Measurements from ENCODE around the gene TRIM24. TPM values are rescaled to one million over a fixed set of nuclear protein-coding genes. Genes with fewer than 3 reads are reported as not detected.
"Not testable (repeated sequence)": the region's sequence is repeated elsewhere in the genome, so short reads cannot be mapped to it uniquely, and the experiment has no call there.

Gene TRIM24
- total RNA-seq, 3 donors from 2014 or later, result 13.6 to 15.3 (median 14.1) TPM

DNA sequence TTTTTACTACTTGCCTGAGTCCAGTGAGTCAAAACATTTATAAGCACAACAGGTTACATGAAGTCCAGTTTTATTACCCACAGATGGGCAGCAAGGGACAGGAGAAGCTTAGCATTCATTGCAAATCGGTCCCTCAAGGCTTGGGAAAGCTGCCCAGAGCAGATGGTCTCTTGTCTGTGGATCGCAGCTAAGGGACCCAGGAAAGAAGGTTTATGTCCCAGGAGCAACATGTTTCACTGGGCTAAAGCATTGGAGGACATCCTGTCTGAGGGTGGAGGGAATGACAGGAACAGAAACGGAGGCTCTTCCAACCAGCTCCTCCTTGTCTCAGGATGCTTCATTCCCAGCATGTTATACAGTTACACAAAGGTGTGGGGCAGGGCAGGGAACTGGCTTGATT lies 39.3 kb downstream of the TRIM24 start:
- H3K36me3 Mint-ChIP-seq (ENCODE audit: insufficient read depth), result peaks cover 22% of the 10 kb centered on the region
- peaks cover 30% of the 10 kb centered on the region for H3K4me1 Mint-ChIP-seq (ENCODE audit: low read depth)
- H3K27me3 Mint-ChIP-seq (ENCODE audit: low read depth), result no peaks in the 10 kb centered on the region
- no peak overlapping the region for H3K4me3 Mint-ChIP-seq
- H3K9me3 Mint-ChIP-seq, result no peaks in the 10 kb centered on the region
- ATAC-seq (no peak), DNase-seq (no peak)

- H3K4me3 Mint-ChIP-seq; H3K9me3 Mint-ChIP-seq; ATAC-seq; H3K27me3 Mint-ChIP-seq (ENCODE audit: low read depth); DNase-seq: not testable (repeated sequence)
- Mint-ChIP-seq H3K4me1 (ENCODE audit: low read depth) (peaks cover 27% of the 10 kb centered on the region), H3K36me3 (ENCODE audit: insufficient read depth) (peaks cover 26% of the 10 kb centered on the region)
Observed at GRCh38 chr7:138500303-138500702, 40.2 kb downstream of the TRIM24 start.

DNA sequence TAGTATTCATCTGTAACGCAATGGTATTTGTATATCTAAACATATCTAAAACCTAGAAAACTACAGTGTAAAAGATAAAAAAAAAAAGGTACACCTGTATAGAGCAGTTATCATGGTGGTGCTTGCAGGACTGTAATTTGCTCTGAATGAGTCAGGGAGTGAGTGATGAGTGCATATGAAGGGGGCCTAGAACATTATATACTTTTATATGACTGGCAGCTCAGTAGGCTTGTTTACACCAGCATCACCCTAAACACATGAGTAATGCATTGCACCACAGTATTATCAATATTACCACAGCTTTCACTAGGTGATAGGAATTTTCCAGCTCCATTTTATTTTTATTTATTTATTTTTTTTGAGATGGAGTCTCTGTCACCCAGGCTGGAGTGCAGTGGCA lies 40.8 kb downstream of the TRIM24 start:
- H3K4me1 Mint-ChIP-seq (ENCODE audit: low read depth), result peaks cover 27% of the 10 kb centered on the region
- peaks cover 29% of the 10 kb centered on the region for H3K36me3 Mint-ChIP-seq (ENCODE audit: insufficient read depth)
- ATAC-seq (no peak), DNase-seq (no peak)
- H3K4me3 Mint-ChIP-seq, result no peak overlapping the region
- no peaks in the 10 kb centered on the region for H3K9me3 Mint-ChIP-seq
- H3K27me3 Mint-ChIP-seq (ENCODE audit: low read depth), result no peaks in the 10 kb centered on the region

DNA sequence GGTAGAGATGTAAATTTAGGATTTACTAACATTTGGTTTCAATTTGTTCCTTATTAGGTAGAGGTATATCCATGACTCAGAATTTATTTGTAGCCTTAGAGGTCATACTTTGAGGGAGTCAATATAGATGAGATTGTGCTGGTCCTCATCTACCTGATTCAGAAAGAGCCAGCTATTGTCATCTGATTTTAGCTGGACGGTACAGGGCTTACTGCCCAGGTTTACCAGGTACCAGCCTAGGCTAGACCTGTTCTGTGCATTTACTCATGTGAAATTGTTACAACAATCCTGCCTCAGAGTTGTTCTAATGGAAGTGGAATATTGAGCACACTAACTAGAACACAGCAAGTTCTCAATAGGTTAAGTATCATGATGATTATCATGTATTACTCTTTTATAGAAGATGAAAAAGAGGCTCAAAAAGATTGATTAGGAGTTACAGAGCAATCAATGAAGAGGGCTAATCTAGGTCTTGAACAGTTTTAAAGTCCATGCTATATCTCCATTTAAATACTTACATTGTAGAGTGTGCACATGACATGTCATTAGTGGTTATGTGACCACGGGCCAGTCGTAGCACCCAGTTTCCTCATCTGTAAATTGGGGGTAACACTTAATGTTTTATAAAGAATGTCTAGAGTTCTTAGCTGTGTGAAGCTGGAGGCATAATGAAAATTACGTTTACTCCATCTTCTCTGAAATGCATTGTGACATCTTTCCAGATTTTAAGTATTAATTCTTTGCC lies 42.1 kb downstream of the TRIM24 start:
- Mint-ChIP-seq H3K4me1 (ENCODE audit: low read depth) (peaks cover 29% of the 10 kb centered on the region), H3K4me3 (no peak overlapping the region), H3K36me3 (ENCODE audit: insufficient read depth) (peaks cover 35% of the 10 kb centered on the region), H3K27me3 (ENCODE audit: low read depth) (no peaks in the 10 kb centered on the region), H3K9me3 (no peaks in the 10 kb centered on the region)
- ATAC-seq (no peak), DNase-seq (no peak)

GRCh38 chr7:138505361-138505873 lies 45.4 kb downstream of the TRIM24 start:
- H3K4me3 Mint-ChIP-seq, result no peak overlapping the region
- peaks cover 34% of the 10 kb centered on the region for H3K36me3 Mint-ChIP-seq (ENCODE audit: insufficient read depth)
- peaks cover 24% of the 10 kb centered on the region for H3K4me1 Mint-ChIP-seq (ENCODE audit: low read depth)
- ATAC-seq (no peak), DNase-seq (no peak)
- no peaks in the 10 kb centered on the region for H3K9me3 Mint-ChIP-seq
- H3K27me3 Mint-ChIP-seq (ENCODE audit: low read depth), result no peaks in the 10 kb centered on the region

GRCh38 chr7:138506764-138507163 lies 46.7 kb downstream of the TRIM24 start:
- DNase-seq, result no peak
- ATAC-seq, result no peak
- H3K4me3 Mint-ChIP-seq, result no peak overlapping the region
- H3K4me1 Mint-ChIP-seq (ENCODE audit: low read depth), result peaks cover 24% of the 10 kb centered on the region
- H3K27me3 Mint-ChIP-seq (ENCODE audit: low read depth), result no peaks in the 10 kb centered on the region
- no peaks in the 10 kb centered on the region for H3K9me3 Mint-ChIP-seq
- peaks cover 40% of the 10 kb centered on the region for H3K36me3 Mint-ChIP-seq (ENCODE audit: insufficient read depth)

DNA sequence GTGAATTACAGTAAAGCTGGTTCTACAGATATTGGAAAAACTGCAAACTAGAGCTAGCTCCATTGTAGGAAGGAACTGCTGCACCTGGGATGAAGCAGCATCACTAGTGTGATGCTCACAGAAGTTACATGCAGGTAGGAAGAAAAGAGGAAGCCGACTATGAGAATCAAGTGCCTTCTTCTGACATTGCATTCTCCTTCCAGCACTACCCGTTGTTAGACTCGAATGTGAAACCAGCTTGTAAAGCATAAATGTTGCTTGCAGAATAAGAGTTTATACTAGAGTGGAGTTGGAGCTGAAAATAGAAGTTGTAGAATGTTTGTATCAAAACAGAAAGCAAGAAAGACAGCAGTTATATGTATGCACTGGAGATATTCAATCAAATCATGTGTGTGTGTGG lies 49.9 kb downstream of the TRIM24 start:
- DNase-seq, result no peak
- Mint-ChIP-seq H3K27me3 (ENCODE audit: low read depth) (no peaks in the 10 kb centered on the region), H3K4me1 (ENCODE audit: low read depth) (peaks cover 17% of the 10 kb centered on the region), H3K9me3 (no peaks in the 10 kb centered on the region), H3K4me3 (no peak overlapping the region), H3K36me3 (ENCODE audit: insufficient read depth) (peaks cover 65% of the 10 kb centered on the region)
- no peak for ATAC-seq

DNA sequence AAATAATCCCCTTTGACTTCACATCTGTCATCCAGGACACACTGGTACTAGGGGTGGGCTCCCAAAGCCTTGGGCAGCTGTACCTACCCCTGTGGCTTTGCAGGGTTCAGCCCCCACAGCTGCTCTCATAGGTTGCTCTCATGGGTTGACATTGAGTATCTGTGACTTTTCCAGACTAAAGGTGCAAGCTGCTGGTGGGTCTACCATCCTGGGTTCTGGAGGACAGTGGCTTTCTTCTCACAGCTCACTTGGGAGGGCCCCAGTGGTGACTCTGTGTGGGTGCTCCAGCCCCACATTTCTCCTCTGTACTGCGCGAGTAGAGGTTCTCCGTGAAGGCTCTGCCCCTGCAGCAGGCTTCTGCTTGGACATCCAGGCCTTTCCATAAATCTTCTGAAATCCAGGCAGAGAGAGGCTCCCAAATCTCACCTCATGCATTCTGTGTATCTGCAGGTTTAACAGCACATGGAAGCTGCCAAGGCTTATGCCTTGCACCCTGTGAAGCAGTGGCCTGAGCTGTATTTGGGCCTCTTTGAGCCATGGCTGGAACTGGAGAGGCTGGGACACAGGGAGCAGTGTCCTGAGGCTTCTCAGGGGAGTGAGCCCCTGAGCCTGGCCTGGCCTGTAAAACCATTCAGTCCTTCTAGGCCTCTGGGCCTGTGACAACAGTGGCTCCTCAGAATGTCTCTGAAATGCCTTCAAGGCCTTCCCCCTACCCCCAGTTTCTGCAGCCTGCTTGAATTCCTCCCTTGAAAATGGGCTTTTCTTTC lies 52.2 kb downstream of the TRIM24 start:
- Mint-ChIP-seq H3K36me3 (ENCODE audit: insufficient read depth) (peaks cover 61% of the 10 kb centered on the region), H3K4me1 (ENCODE audit: low read depth) (peaks cover 6% of the 10 kb centered on the region), H3K27me3 (ENCODE audit: low read depth) (no peaks in the 10 kb centered on the region), H3K9me3 (no peaks in the 10 kb centered on the region), H3K4me3 (no peak overlapping the region)
- DNase-seq (no peak), ATAC-seq (no peak)

GRCh38 chr7:138512885-138513284 lies 52.8 kb downstream of the TRIM24 start:
- peaks cover 6% of the 10 kb centered on the region for H3K4me1 Mint-ChIP-seq (ENCODE audit: low read depth)
- no peak overlapping the region for H3K4me3 Mint-ChIP-seq
- H3K36me3 Mint-ChIP-seq (ENCODE audit: insufficient read depth), result peaks cover 63% of the 10 kb centered on the region
- ATAC-seq, result no peak
- H3K27me3 Mint-ChIP-seq (ENCODE audit: low read depth), result no peaks in the 10 kb centered on the region
- DNase-seq, result no peak
- H3K9me3 Mint-ChIP-seq, result no peaks in the 10 kb centered on the region

DNA sequence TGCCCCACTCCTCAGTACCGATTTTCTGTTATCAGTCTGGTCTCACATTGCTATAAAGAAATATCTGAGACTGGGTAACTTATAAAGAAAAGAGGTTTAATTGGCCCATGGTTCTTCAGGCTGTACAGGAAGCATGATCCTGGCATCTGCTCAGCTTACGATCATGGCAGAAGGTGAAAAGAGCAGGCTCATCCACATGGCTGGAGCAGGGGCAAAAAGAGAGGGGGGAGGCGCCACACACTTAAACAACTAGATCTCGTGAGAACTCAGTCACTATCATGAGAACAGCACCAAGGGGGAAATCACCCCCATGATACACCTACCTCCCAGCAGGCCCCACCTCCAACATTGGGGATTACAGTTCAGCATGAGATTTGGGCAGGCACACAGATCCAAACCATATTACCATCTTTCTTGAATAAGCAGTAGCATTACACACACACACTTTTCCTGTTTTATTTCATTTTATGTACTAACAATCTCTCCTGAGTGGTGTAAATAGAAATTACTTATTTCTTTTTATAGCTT lies 53.3 kb downstream of the TRIM24 start:
- Mint-ChIP-seq H3K27me3 (ENCODE audit: low read depth) (no peaks in the 10 kb centered on the region), H3K4me1 (ENCODE audit: low read depth) (peaks cover 6% of the 10 kb centered on the region), H3K9me3 (no peaks in the 10 kb centered on the region), H3K36me3 (ENCODE audit: insufficient read depth) (peaks cover 59% of the 10 kb centered on the region), H3K4me3 (no peak overlapping the region)
- no peak for ATAC-seq
- no peak for DNase-seq

GRCh38 chr7:138514044-138514443 lies 54.0 kb downstream of the TRIM24 start:
- Mint-ChIP-seq H3K4me1 (ENCODE audit: low read depth) (peaks cover 6% of the 10 kb centered on the region), H3K27me3 (ENCODE audit: low read depth) (no peaks in the 10 kb centered on the region), H3K36me3 (ENCODE audit: insufficient read depth) (peaks cover 62% of the 10 kb centered on the region), H3K9me3 (no peaks in the 10 kb centered on the region), H3K4me3 (no peak overlapping the region)
- ATAC-seq (no peak), DNase-seq (no peak)

DNA sequence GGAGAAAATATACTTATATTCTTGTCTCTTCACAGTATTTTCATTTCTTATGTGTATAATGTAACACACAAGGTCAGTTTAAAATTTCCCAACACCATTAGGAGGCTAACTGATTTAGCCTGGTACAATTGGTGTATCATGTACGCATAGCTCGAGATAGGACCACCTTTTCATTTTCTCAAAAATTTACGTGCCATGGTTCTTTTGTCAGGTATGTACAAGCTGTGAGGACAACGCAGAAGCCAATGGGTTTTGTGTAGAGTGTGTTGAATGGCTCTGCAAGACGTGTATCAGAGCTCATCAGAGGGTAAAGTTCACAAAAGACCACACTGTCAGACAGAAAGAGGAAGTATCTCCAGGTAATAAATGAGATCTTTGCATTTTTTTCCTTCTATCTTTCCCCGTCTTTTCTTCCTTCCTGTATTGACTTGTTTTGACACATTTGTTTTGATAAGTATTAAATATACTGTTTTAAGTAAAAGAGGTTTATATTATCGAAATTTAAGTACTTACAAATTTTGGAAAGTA lies 55.0 kb downstream of the TRIM24 start:
- no peak for ATAC-seq
- Mint-ChIP-seq H3K36me3 (ENCODE audit: insufficient read depth) (peaks cover 67% of the 10 kb centered on the region), H3K27me3 (ENCODE audit: low read depth) (no peaks in the 10 kb centered on the region), H3K4me3 (no peak overlapping the region), H3K9me3 (no peaks in the 10 kb centered on the region), H3K4me1 (ENCODE audit: low read depth) (peaks cover 3% of the 10 kb centered on the region)
- DNase-seq, result no peak

GRCh38 chr7:138519061-138519798 lies 59.2 kb downstream of the TRIM24 start:
- Mint-ChIP-seq H3K4me3 (no peak overlapping the region), H3K9me3 (no peaks in the 10 kb centered on the region), H3K27me3 (ENCODE audit: low read depth) (no peaks in the 10 kb centered on the region), H3K36me3 (ENCODE audit: insufficient read depth) (peaks cover 62% of the 10 kb centered on the region), H3K4me1 (ENCODE audit: low read depth) (peaks cover 3% of the 10 kb centered on the region)
- DNase-seq, result no peak
- no peak for ATAC-seq

DNA sequence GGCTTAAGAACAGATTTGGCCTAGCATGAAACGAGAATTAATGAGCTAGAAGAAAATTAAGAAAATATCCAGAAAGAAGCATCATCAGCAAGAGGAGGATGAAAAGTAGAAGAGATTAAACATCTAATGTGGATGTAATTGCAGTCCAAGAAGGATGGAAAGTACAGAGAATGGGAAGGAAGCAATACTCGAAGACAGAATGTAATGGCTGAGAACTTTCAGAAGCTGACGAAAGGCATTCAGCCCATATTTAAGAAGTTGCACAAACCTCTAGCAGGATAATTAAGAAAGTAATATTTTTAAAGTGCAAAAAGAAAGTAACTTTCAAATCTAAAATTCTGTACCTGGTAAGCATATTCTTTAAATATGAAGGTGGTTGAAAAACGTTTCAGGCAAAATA lies 60.7 kb downstream of the TRIM24 start:
- H3K9me3 Mint-ChIP-seq, result peaks cover 7% of the 10 kb centered on the region
- H3K36me3 Mint-ChIP-seq (ENCODE audit: insufficient read depth), result peaks cover 53% of the 10 kb centered on the region
- H3K4me1 Mint-ChIP-seq (ENCODE audit: low read depth), result no peaks in the 10 kb centered on the region
- H3K27me3 Mint-ChIP-seq (ENCODE audit: low read depth), result no peaks in the 10 kb centered on the region
- H3K4me3 Mint-ChIP-seq, result no peak overlapping the region
- no peak for DNase-seq
- ATAC-seq, result no peak
